GM12878 (cell line): ENCODE measurements around the gene ZNF827. TPM values are rescaled to one million over a fixed set of nuclear protein-coding genes. Genes with fewer than 3 reads are reported as not detected.

ENCODE experiments used
- ATAC-seq: fragments of 200-7000 bp; cut with Tn5 transposase; 3 replicates; pipeline ENCODE4 v1.9.1; 2020; ENCODE audit warnings: mild to moderate bottlenecking, moderate library complexity
- BruUV-seq: library from RNA; stranded (reverse); fragments of 400-500 nt; replicated peaks from 2 replicates; lab custom pipeline; 2021; lab: Mats Ljungman, UMichigan
- CTCF ChIA-PET: fragments of 300-600 bp; sonication (Branson Sonifier 250); formaldehyde crosslinking; extraction: SDS; loops from one replicate; lab custom pipeline; 2021; ENCODE audit warnings: inconsistent platforms; lab: Yijun Ruan, JAX
- POLR2A ChIA-PET: fragments of 350-600 bp; formaldehyde crosslinking; extraction: SDS; loops from one replicate; lab custom pipeline; 2021; ENCODE audit warnings: inconsistent platforms; lab: Charles Lee
- RAD21 ChIA-PET: fragments of 300-600 bp; sonication (Branson Sonifier 250); formaldehyde crosslinking; loops from one replicate; lab custom pipeline; 2023; ENCODE audit warnings: antibody characterized with exemption; ENCODE audit not compliant: unreplicated experiment; lab: Charles Lee
- SMC1A ChIA-PET: fragments of 300-600 bp; sonication (Branson Sonifier 250); formaldehyde crosslinking; loops from one replicate; lab custom pipeline; 2023; ENCODE audit not compliant: unreplicated experiment, uncharacterized antibody; lab: Charles Lee
- DNase-seq: peaks from one replicate; pipeline ENCODE4 v3.0.0-alpha.2; 2011; ENCODE audit warnings: low read depth, low spot score
- FAIRE-seq: peaks from 3 replicates; lab custom pipeline; 2011; peaks lifted over from hg19 to GRCh38; lab: Jason Lieb, UNC
- H2AFZ ChIP-seq: 2 replicates; pipeline ENCODE4 v1.6.0; 2011; ENCODE audit warnings: low read depth, low read length, control low read depth; ENCODE audit not compliant: control insufficient read depth
- H3K27ac ChIP-seq: 2 replicates; pipeline ENCODE4 v1.5.1; 2011; ENCODE audit warnings: control low read depth; ENCODE audit not compliant: control insufficient read depth, insufficient read depth
- H3K27me3 ChIP-seq, 2 experiments: replicated peaks in 1 of 2; 2 replicates each; pipeline versions ENCODE4 v1.6.0 to v1.6.1; 2011; ENCODE audit warnings: low read length in 1 of 2; ENCODE audit not compliant: control insufficient read depth in 2 of 2, insufficient read depth in 2 of 2
- H3K36me3 ChIP-seq, 2 experiments: 2 replicates each; pipeline ENCODE4 v1.5.1; 2011; ENCODE audit warnings: low read length in 1 of 2; ENCODE audit not compliant: control insufficient read depth in 2 of 2, insufficient read depth in 2 of 2
- H3K4me1 ChIP-seq: 2 replicates; pipeline ENCODE4 v1.6.1; 2011; ENCODE audit warnings: mild to moderate bottlenecking, low read length, moderate library complexity, mixed read lengths; ENCODE audit not compliant: control insufficient read depth, insufficient read depth
- H3K4me2 ChIP-seq: 2 replicates; pipeline ENCODE4 v1.6.0; 2011; ENCODE audit warnings: control low read depth; ENCODE audit not compliant: control insufficient read depth, insufficient read depth
- H3K4me3 ChIP-seq: fragments of 200-600 bp; sonication (generic); 2 replicates; pipeline ENCODE4 v1.5.1; 2016
- H3K79me2 ChIP-seq: 2 replicates; pipeline ENCODE4 v1.6.0; 2011; ENCODE audit warnings: low read length; ENCODE audit not compliant: control insufficient read depth, insufficient read depth
- H3K9ac ChIP-seq: 2 replicates; pipeline ENCODE4 v1.8.0; 2011; ENCODE audit warnings: low read length, control low read depth, mixed read lengths; ENCODE audit not compliant: control insufficient read depth, insufficient read depth
- H3K9me3 ChIP-seq: replicated peaks from 3 replicates; pipeline ENCODE4 v1.5.1; 2011; ENCODE audit warnings: mild to moderate bottlenecking, low read length; ENCODE audit not compliant: control insufficient read depth, insufficient read depth
- H4K20me1 ChIP-seq: 2 replicates; pipeline ENCODE4 v1.6.0; 2011; ENCODE audit not compliant: control insufficient read depth, insufficient read depth
- CHD2 ChIP-seq: IDR thresholded peaks from 2 replicates; pipeline ENCODE4 v1.6.1; 2011; ENCODE audit warnings: low read depth, low read length, improper control_type of control experiment, borderline replicate concordance
- EGR1 ChIP-seq, 2 experiments: IDR thresholded peaks; 1 replicate in 1 of 2; 2 replicates in 1 of 2; pipeline ENCODE4 v1.6.1; 2011 to 2012; ENCODE audit warnings: low read depth in 2 of 2, low read length in 2 of 2, borderline replicate concordance in 1 of 2, mild to moderate bottlenecking in 1 of 2, moderate library complexity in 1 of 2
- FOS ChIP-seq: IDR thresholded peaks from 3 replicates; pipeline ENCODE4 v1.6.1; 2011; ENCODE audit warnings: borderline replicate concordance; ENCODE audit not compliant: insufficient read length; ENCODE audit errors: extremely low read depth
- GATAD2B ChIP-seq: fragments of 450-650 bp; conservative IDR thresholded peaks from 2 replicates; pipeline ENCODE4 v1.6.1; 2017; ENCODE audit warnings: low read depth, mild to moderate bottlenecking, moderate library complexity
- HCFC1 ChIP-seq: fragments of 150-350 bp; IDR thresholded peaks from 2 replicates; pipeline ENCODE4 v1.6.1; 2014; ENCODE audit warnings: low read length
- HDAC2 ChIP-seq: fragments of 200-600 bp; sonication (generic); IDR thresholded peaks from 2 replicates; pipeline ENCODE4 v1.6.1; 2017
- HDGF ChIP-seq: fragments of 450-650 bp; IDR thresholded peaks from 2 replicates; pipeline ENCODE4 v1.6.1; 2016; ENCODE audit warnings: antibody characterized with exemption
- IRF4 ChIP-seq: IDR thresholded peaks from 2 replicates; pipeline ENCODE4 v1.6.1; 2011; ENCODE audit warnings: low read depth, low read length
- JUNB ChIP-seq: IDR thresholded peaks from 2 replicates; pipeline ENCODE4 v1.6.1; 2016; ENCODE audit warnings: antibody characterized with exemption, mild to moderate bottlenecking
- JUND ChIP-seq: IDR thresholded peaks from 2 replicates; pipeline ENCODE4 v1.6.1; 2012; ENCODE audit warnings: low read depth, mild to moderate bottlenecking, low read length, improper control_type of control experiment, moderate library complexity
- KDM1A ChIP-seq: fragments of 200-600 bp; sonication (generic); IDR thresholded peaks from 2 replicates; pipeline ENCODE4 v1.6.1; 2016; ENCODE audit warnings: borderline replicate concordance
- MYC ChIP-seq: IDR thresholded peaks from 2 replicates; pipeline ENCODE4 v1.6.1; 2011; ENCODE audit warnings: mild to moderate bottlenecking, low read length, moderate library complexity, inconsistent platforms; ENCODE audit not compliant: insufficient read depth, insufficient replicate concordance, insufficient read length, severe bottlenecking
- POLR2A ChIP-seq: IDR thresholded peaks from 2 replicates; pipeline ENCODE4 v1.6.1; 2011; ENCODE audit warnings: low read depth, mild to moderate bottlenecking, low read length
- RAD21 ChIP-seq: IDR thresholded peaks from 2 replicates; pipeline ENCODE4 v1.6.1; 2011; ENCODE audit warnings: mild to moderate bottlenecking, low read depth, low read length, moderate library complexity; ENCODE audit not compliant: insufficient read depth
- RB1 ChIP-seq: fragments of 450-650 bp; formaldehyde crosslinking; IDR thresholded peaks from 2 replicates; pipeline ENCODE4 v1.6.1; 2017; ENCODE audit warnings: mild to moderate bottlenecking, borderline replicate concordance
- RUNX3 ChIP-seq: IDR thresholded peaks from 2 replicates; pipeline ENCODE4 v1.6.1; 2012; ENCODE audit warnings: low read length, inconsistent platforms
- TBL1XR1 ChIP-seq: IDR thresholded peaks from 2 replicates; pipeline ENCODE4 v1.6.1; 2012; ENCODE audit warnings: low read depth, low read length, improper control_type of control experiment
- ZBED1 ChIP-seq: IDR thresholded peaks from 2 replicates; pipeline ENCODE4 v1.6.1; 2016; ENCODE audit warnings: borderline replicate concordance
- ZNF384 ChIP-seq: IDR thresholded peaks from 2 replicates; pipeline ENCODE4 v1.6.1; 2012; ENCODE audit warnings: low read depth, mild to moderate bottlenecking, low read length, improper control_type of control experiment, borderline replicate concordance
- WGBS: methylation state at CpG from one replicate; pipeline ENCODE4 v1.1.6; 2016; ENCODE audit warnings: low lambda C conversion rate; ENCODE audit not compliant: insufficient replicate concordance, insufficient coverage; ENCODE audit errors: missing lambda C conversion rate; 5-methylcytosine and 5-hydroxymethylcytosine counted together
- in situ Hi-C: fragments of 300-500 bp; cut with MboI; formaldehyde crosslinking; loops from 9 replicates; pipeline ENCODE4 v1.14.3; 2018; ENCODE audit warnings: mixed read lengths
- intact Hi-C: fragments of 100-400 bp; cut with micrococcal nuclease; formaldehyde crosslinking; loops from one replicate; pipeline ENCODE4 v1.14.2; 2022; ENCODE audit not compliant: unreplicated experiment
- polyA plus RNA-seq, 11 experiments: library from polyadenylated mRNA; depleted of rRNA in 4 of 11; unstranded in 6 of 11; stranded (reverse) in 5 of 11; fragments of >200 nt; fragmentation: Nextera tagmentation in 4 of 11; fragmentation: Illumina TruSeq in 1 of 11; extraction: Ambion mirVana in 4 of 11; extraction: Trizol in 1 of 11; gene quantifications; 1 replicate in 1 of 11; 2 replicates in 10 of 11; pipeline versions ENCODE4 v1.2.1 to v1.2.3, GENCODE V29; 2011 to 2016; ENCODE audit warnings: inconsistent platforms in 2 of 11, missing spikeins in 2 of 11, low read depth in 1 of 11
- total RNA-seq, 4 experiments: library from RNA; depleted of rRNA in 3 of 4; stranded (reverse); fragments of >200 nt in 3 of 4; fragmentation: Illumina TruSeq in 1 of 4; extraction: Trizol in 1 of 4; gene quantifications; 2 replicates each; pipeline versions ENCODE4 v1.2.1 to v1.2.3, GENCODE V29; 2013 to 2021

ZNF827 gene
- total and polyA plus RNA-seq, 10 of the 15 experiments (the other 5 are each of a cell fraction or from before 2014, with no cell fraction given): 3.8 to 31.5 (median 13.6) TPM

DNA sequence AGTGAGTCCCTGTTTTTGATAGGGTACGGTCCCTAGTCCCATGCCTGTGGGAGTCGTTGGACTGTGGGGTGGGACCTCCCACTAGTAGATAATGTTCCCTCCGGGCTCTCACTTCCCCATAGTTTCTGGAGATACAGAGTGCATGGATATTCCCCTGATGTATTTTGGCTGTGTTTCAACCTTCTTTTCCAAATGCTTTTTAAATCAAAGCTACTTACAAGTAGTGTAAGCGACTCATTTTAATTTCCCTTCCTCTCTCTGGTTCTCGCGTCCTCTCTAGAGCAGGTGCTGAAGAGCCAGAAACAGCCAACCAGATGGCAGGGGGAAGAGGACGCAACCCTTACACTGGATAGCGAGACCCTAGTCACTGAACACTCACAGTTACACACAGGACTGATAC lies 79.2 kb downstream of the ZNF827 start:
- RAD21 ChIA-PET: no interaction called here
- peaks cover 10% of the 10 kb centered on the region for H3K79me2 ChIP-seq
- POLR2A ChIA-PET: no interaction called here
- intact Hi-C loops: no loop called here
- no peak overlapping the region for H3K4me2 ChIP-seq
- H3K27me3 ChIP-seq: no peaks in the 10 kb centered on the region
- TF ChIP-seq EGR1 (IDR thresholded peaks at IDR 0.05; ENCODE audit: borderline replicate concordance in 1 of 2, low read depth in 2 of 2, low read length in 2 of 2) (no peak), JUND (no peak), GATAD2B (no peak), HDAC2 (no peak), HDGF (no peak), JUNB (no peak), ZNF384 (no peak)
- TF ChIP-seq, all 136 proteins: peak for 0
- Histone ChIP-seq H3K9me3 (no peaks in the 10 kb centered on the region), H3K27ac (no peak overlapping the region), H3K4me1 (peaks cover 4% of the 10 kb centered on the region), H2AFZ (no peak overlapping the region), H3K9ac (no peak overlapping the region), H3K4me3 (no peak overlapping the region), H3K36me3 (peaks cover 0 to 20% of the 10 kb centered on the region in 2 experiments; a peak in 3 of 4 replicates), H4K20me1 (no peaks in the 10 kb centered on the region)
- in situ Hi-C loops: no loop called here
- no peak for ATAC-seq
- no peak for FAIRE-seq
- WGBS: 98% methylated on average over 8 of the region's 8 CpGs
- no TSS peak for BruUV-seq
- CTCF ChIA-PET: interaction anchor here (0.6 to 1.0 kb wide), 2 partner anchors 20 to 215 kb away, joined by 3 read pairs; no protein-coding TSS in a partner anchor
- no peak for DNase-seq
- SMC1A ChIA-PET: interaction anchor here (1.0 kb wide), 1 partner anchor 11 kb away, joined by 3 read pairs; no protein-coding TSS in a partner anchor

DNA sequence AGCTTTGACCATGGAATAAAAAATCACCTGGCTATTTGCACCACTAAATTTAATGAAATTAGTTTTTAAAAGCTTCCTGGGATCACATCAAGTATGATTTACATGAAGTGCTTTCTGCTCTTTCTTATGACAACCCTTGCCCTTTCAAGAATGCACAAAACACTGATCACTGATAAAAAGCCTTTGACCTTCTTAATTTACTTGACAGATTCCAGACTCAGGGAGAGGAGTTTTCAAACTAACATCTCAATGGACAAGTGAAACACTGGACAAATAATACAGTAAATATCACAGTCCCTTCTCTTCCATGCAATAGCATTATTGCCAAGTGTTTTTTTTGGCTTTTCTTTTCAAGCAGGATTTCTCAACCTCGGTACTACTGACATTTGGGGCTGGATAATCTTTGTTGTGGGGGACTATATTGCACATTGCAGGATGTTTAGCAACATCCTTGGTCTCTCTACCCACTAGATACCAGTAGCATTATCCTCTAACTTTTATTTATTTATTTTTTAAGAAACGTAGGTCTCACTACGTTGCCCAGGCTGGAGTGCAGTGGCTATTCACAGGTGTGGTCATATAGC lies 86.3 kb downstream of the ZNF827 start:
- no peaks in the 10 kb centered on the region for H3K9me3 ChIP-seq
- H3K27ac ChIP-seq: no peak overlapping the region
- in situ Hi-C loops: no loop called here
- FAIRE-seq (no peak), ATAC-seq (no peak), DNase-seq (no peak)
- ChIA-PET SMC1A (interaction anchor here (1.1 to 1.6 kb wide), 5 partner anchors 11 to 48 kb away, joined by 3 to 5 read pairs (median 4); no protein-coding TSS in a partner anchor), RAD21 (no interaction called here), CTCF (interaction anchor here (0.6 to 3.3 kb wide), 3 partner anchors 10 to 77 kb away, joined by 3 to 14 read pairs (median 5); no protein-coding TSS in a partner anchor), POLR2A (no interaction called here)
- H2AFZ ChIP-seq: no peak overlapping the region
- no peaks in the 10 kb centered on the region for H3K79me2 ChIP-seq
- no peaks in the 10 kb centered on the region for H3K27me3 ChIP-seq
- no peak overlapping the region for H3K4me3 ChIP-seq
- TF ChIP-seq POLR2A (no peak), ZBED1 (no peak), RB1 (no peak), KDM1A (no peak), TBL1XR1 (no peak), RUNX3 (no peak), EGR1 (IDR thresholded peaks at IDR 0.05; ENCODE audit: borderline replicate concordance in 1 of 2, low read depth in 2 of 2, low read length in 2 of 2) (no peak), CHD2 (no peak), RAD21 (no peak), IRF4 (no peak), FOS (no peak), HCFC1 (no peak), MYC (no peak)
- H3K36me3 ChIP-seq: peaks cover 0 to 6% of the 10 kb centered on the region in 2 experiments; a peak in 3 of 4 replicates
- H3K9ac ChIP-seq: no peak overlapping the region
- intact Hi-C loops: no loop called here
- no TSS peak for BruUV-seq
- H3K4me1 ChIP-seq: no peaks in the 10 kb centered on the region
- H3K4me2 ChIP-seq: no peak overlapping the region
- H4K20me1 ChIP-seq: no peaks in the 10 kb centered on the region
- 96% methylated on average over 3 of the region's 3 CpGs for WGBS
